SKM-1 treated with dmso at 0.1 percent for 144 hours (cell line): ENCODE data around the gene ATXN2.

Source experiments
- DNase-seq: peaks from one replicate; lab custom pipeline; 2025; ENCODE audit not compliant: unreplicated experiment; lab: John Stamatoyannopoulos, UW

Gene ATXN2

GRCh38 chr12:111419784-111420183, 179.3 kb downstream of the ATXN2 start:
- DNase-seq = no peak

- no peak for DNase-seq
Measured at GRCh38 chr12:111418594-111418880, 180.6 kb downstream of the ATXN2 start.

GRCh38 chr12:111417784-111418593, 181.1 kb downstream of the ATXN2 start:
- DNase-seq = no peak

GRCh38 chr12:111417290-111417689, 181.8 kb downstream of the ATXN2 start:
- no peak for DNase-seq

GRCh38 chr12:111414711-111415252, 184.3 kb downstream of the ATXN2 start:
- no peak for DNase-seq

GRCh38 chr12:111413442-111414086, 185.6 kb downstream of the ATXN2 start:
- DNase-seq = no peak

- no peak for DNase-seq
Measured at GRCh38 chr12:111412830-111413441, 186.2 kb downstream of the ATXN2 start.

- no peak for DNase-seq
Measured at GRCh38 chr12:111412007-111412829, 186.9 kb downstream of the ATXN2 start.

GRCh38 chr12:111411185-111411764, 187.8 kb downstream of the ATXN2 start:
- no peak for DNase-seq

GRCh38 chr12:111410431-111411184, 188.5 kb downstream of the ATXN2 start:
- no peak for DNase-seq

GRCh38 chr12:111409780-111410430, 189.2 kb downstream of the ATXN2 start:
- no peak for DNase-seq

- no peak for DNase-seq
Measured at GRCh38 chr12:111409403-111409779, 189.7 kb downstream of the ATXN2 start.

GRCh38 chr12:111408686-111409402, 190.3 kb downstream of the ATXN2 start:
- DNase-seq = no peak

- DNase-seq = no peak
Measured at GRCh38 chr12:111408116-111408440, 191.0 kb downstream of the ATXN2 start.

- no peak for DNase-seq
Measured at GRCh38 chr12:111407377-111408115, 191.6 kb downstream of the ATXN2 start.

- DNase-seq = peak; percentile 50
Measured at GRCh38 chr12:111406474-111407376, 192.4 kb downstream of the ATXN2 start.

GRCh38 chr12:111405859-111406473, 193.1 kb downstream of the ATXN2 start, which contains the start of gene SH2B3:
SH2B3 (plus strand) TSS chr12:111405923; CDS start chr12:111418146, 12,223 bp downstream.
- DNase-seq = no peak
